Gastrocnemius medialis (tissue), 4 donors: Measurements from ENCODE around the gene USP7.

Experiments used
- POLR2A ChIP-seq, 2 donors: fragments of 450-650 bp; IDR thresholded peaks; one replicate each; pipeline ENCODE4 v1.6.1; 2017; ENCODE audit warnings: antibody characterized with exemption in 2 of 2, mild to moderate bottlenecking in 2 of 2, moderate library complexity in 2 of 2
- TF ChIP-seq, protein P1 (sequence below), 5 experiments: fragments of 450-650 bp in 3 of 5; fragments of 200-600 bp in 2 of 5; sonication (generic) in 2 of 5; IDR thresholded peaks in 4 of 5; conservative IDR thresholded peaks in 1 of 5; 1 replicate in 4 of 5; 2 replicates in 1 of 5; pipeline ENCODE4 v1.5.1; 2016 to 2019; ENCODE audit warnings: antibody characterized with exemption in 5 of 5, mild to moderate bottlenecking in 3 of 5, moderate library complexity in 3 of 5

GRCh38 chr16:8951447-8952280, 12.0 kb downstream of the USP7 start:
- TF ChIP-seq, protein P1, sequence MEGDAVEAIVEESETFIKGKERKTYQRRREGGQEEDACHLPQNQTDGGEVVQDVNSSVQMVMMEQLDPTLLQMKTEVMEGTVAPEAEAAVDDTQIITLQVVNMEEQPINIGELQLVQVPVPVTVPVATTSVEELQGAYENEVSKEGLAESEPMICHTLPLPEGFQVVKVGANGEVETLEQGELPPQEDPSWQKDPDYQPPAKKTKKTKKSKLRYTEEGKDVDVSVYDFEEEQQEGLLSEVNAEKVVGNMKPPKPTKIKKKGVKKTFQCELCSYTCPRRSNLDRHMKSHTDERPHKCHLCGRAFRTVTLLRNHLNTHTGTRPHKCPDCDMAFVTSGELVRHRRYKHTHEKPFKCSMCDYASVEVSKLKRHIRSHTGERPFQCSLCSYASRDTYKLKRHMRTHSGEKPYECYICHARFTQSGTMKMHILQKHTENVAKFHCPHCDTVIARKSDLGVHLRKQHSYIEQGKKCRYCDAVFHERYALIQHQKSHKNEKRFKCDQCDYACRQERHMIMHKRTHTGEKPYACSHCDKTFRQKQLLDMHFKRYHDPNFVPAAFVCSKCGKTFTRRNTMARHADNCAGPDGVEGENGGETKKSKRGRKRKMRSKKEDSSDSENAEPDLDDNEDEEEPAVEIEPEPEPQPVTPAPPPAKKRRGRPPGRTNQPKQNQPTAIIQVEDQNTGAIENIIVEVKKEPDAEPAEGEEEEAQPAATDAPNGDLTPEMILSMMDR (IDR thresholded peaks at IDR 0.05 in 4 of 5, conservative IDR thresholded peaks at IDR 0.05 in 1 of 5) = no peak
- TF ChIP-seq POLR2A (IDR thresholded peaks at IDR 0.05) = peak in 1 of 2 donors; percentile 21
